HUDEP-2 (cell line): ENCODE measurements around the gene TNS1.

Experiments used
- DNase-seq, 76 experiments: peaks; one replicate each; lab custom pipeline; 2025; ENCODE audit not compliant: unreplicated experiment in 76 of 76; lab: John Stamatoyannopoulos, UW

TNS1 gene

GRCh38 chr2:218002143-218002844, 501 bp downstream of the TNS1 start:
- no peak for DNase-seq

- DNase-seq, result no peak
Measured at GRCh38 chr2:218001629-218002028, 1.2 kb downstream of the TNS1 start.

- no peak for DNase-seq
Measured at GRCh38 chr2:218000136-218000535, 2.7 kb downstream of the TNS1 start.

- DNase-seq, result no peak
Measured at GRCh38 chr2:217999595-217999959, 3.2 kb downstream of the TNS1 start.

GRCh38 chr2:217998926-217999594, 3.7 kb downstream of the TNS1 start:
- no peak for DNase-seq

- DNase-seq, result no peak
Measured at GRCh38 chr2:217997510-217997909, 5.3 kb downstream of the TNS1 start.

GRCh38 chr2:217996361-217996760, 6.4 kb downstream of the TNS1 start:
- peak in 2 of 76 experiments; percentile 6 to 14 for DNase-seq

- no peak for DNase-seq
Measured at GRCh38 chr2:217995731-217996231, 7.0 kb downstream of the TNS1 start.

- DNase-seq, result no peak
Measured at GRCh38 chr2:217994776-217995274, 8.0 kb downstream of the TNS1 start.

- DNase-seq, result peak in 45 of 76 experiments; percentile 2 to 57 (median 20)
Measured at GRCh38 chr2:217993817-217994463, 8.9 kb downstream of the TNS1 start.

GRCh38 chr2:217993138-217993537, 9.7 kb downstream of the TNS1 start:
- DNase-seq, result no peak

- no peak for DNase-seq
Measured at GRCh38 chr2:217992061-217992460, 10.7 kb downstream of the TNS1 start.

- DNase-seq, result no peak
Measured at GRCh38 chr2:217990791-217991465, 11.9 kb downstream of the TNS1 start.

- no peak for DNase-seq
Measured at GRCh38 chr2:217990389-217990788, 12.4 kb downstream of the TNS1 start.

- no peak for DNase-seq
Measured at GRCh38 chr2:217989221-217989948, 13.4 kb downstream of the TNS1 start.

- no peak for DNase-seq
Measured at GRCh38 chr2:217988840-217989204, 14.0 kb downstream of the TNS1 start.

GRCh38 chr2:217988014-217988839, 14.6 kb downstream of the TNS1 start:
- peak in 57 of 76 experiments; percentile 3 to 68 (median 32) for DNase-seq

- DNase-seq, result no peak
Measured at GRCh38 chr2:217987391-217987790, 15.4 kb downstream of the TNS1 start.

GRCh38 chr2:217986256-217986961, 16.4 kb downstream of the TNS1 start:
- no peak for DNase-seq
